BLaER1 treated with 17β-estradiol and CSF1 and Interleukin-3, amounts not matched to agents 10 nM and 100 nM (cell line): ENCODE results near the gene IGHMBP2.
A peak's percentile ranks its signal among the peaks of the same experiment; 100 is the strongest.

ENCODE experiments used
- H3K27ac ChIP-seq, 11 experiments: shearing (Covaris generic); formaldehyde crosslinking; 2 replicates each; pipeline ENCODE4 v1.8.1; 2022
- H3K27me3 ChIP-seq, 11 experiments: shearing (Covaris generic); formaldehyde crosslinking; 2 replicates each; pipeline ENCODE4 v1.8.1; 2022
- H3K36me3 ChIP-seq, 11 experiments: shearing (Covaris generic); formaldehyde crosslinking; 2 replicates each; pipeline ENCODE4 v1.8.1; 2022
- H3K4me1 ChIP-seq, 10 experiments: shearing (Covaris generic); formaldehyde crosslinking; 2 replicates each; pipeline ENCODE4 v1.8.1; 2022
- H3K4me2 ChIP-seq, 11 experiments: shearing (Covaris generic); formaldehyde crosslinking; 2 replicates each; pipeline ENCODE4 v1.8.1; 2022
- H3K4me3 ChIP-seq, 10 experiments: shearing (Covaris generic); formaldehyde crosslinking; 2 replicates each; pipeline ENCODE4 v1.8.1; 2022
- H3K9ac ChIP-seq, 11 experiments: shearing (Covaris generic); formaldehyde crosslinking; 2 replicates each; pipeline ENCODE4 v1.8.1; 2022
- H3K9me3 ChIP-seq, 11 experiments: shearing (Covaris generic); formaldehyde crosslinking; replicated peaks in 1 of 11; 2 replicates each; pipeline ENCODE4 v1.8.1; 2022
- H4K20me1 ChIP-seq, 11 experiments: shearing (Covaris generic); formaldehyde crosslinking; 2 replicates each; pipeline ENCODE4 v1.8.1; 2022
- Cebpa-rat ChIP-seq, 11 experiments: shearing (Covaris generic); IDR thresholded peaks; 2 replicates each; pipeline ENCODE4 v1.8.1; 2022

IGHMBP2 gene

GRCh38 chr11:68980776-68981065 lies 77.0 kb downstream of the IGHMBP2 start, which contains the start of gene MRGPRD:
TSS of gene MRGPRD (minus strand) at chr11:68980986. CDS start at chr11:68980986, 0 bp downstream.
- Histone ChIP-seq H3K4me2 (peak within 1 kb of the TSS; percentile 58 to 97 (median 93)), H3K27me3 (peaks cover 0 to 25% (median 18%) of the 10 kb centered on the region in 11 experiments; a peak in 15 of 22 replicates), H3K9me3 (peaks cover 7 to 12% (median 9%) of the 10 kb centered on the region in 11 experiments; a peak in 21 of 22 replicates), H3K27ac (0 out of 22 replicates have a peak within 1 kb of the TSS, but pooled peaks of 1 of the 11 experiments have one; percentile 24), H3K4me1 (peaks cover 21 to 36% (median 33%) of the 10 kb centered on the region in 10 experiments), H3K4me3 (peak within 1 kb of the TSS in 8 of 10 experiments; percentile 9 to 55 (median 42); a peak in 10 of 20 replicates), H3K36me3 (no peaks in the 10 kb centered on the region), H3K9ac (peak within 1 kb of the TSS in 1 of 11 experiments; percentile 22; a peak in 2 of 22 replicates), H4K20me1 (peaks cover 0 to 37% (median 8%) of the 10 kb centered on the region in 11 experiments; a peak in 9 of 22 replicates)
- TF ChIP-seq Cebpa-rat (IDR thresholded peaks at IDR 0.05), result no peak

GRCh38 chr11:68982134-68982533 lies 78.4 kb downstream of the IGHMBP2 start:
- peaks cover 0 to 24% (median 18%) of the 10 kb centered on the region in 11 experiments; a peak in 14 of 22 replicates for H3K27me3 ChIP-seq
- H3K36me3 ChIP-seq, result no peaks in the 10 kb centered on the region
- H3K9me3 ChIP-seq, result peaks cover 7 to 23% (median 14%) of the 10 kb centered on the region in 11 experiments
- no peak overlapping the region for H3K9ac ChIP-seq
- H3K4me1 ChIP-seq, result peaks cover 21 to 36% (median 33%) of the 10 kb centered on the region in 10 experiments
- H4K20me1 ChIP-seq, result peaks cover 0 to 37% (median 8%) of the 10 kb centered on the region in 11 experiments; a peak in 9 of 22 replicates
- no peak overlapping the region for H3K4me3 ChIP-seq
- no peak overlapping the region for H3K4me2 ChIP-seq
- no peak overlapping the region for H3K27ac ChIP-seq
- TF ChIP-seq Cebpa-rat (IDR thresholded peaks at IDR 0.05), result no peak

GRCh38 chr11:68983801-68984200 lies 80.1 kb downstream of the IGHMBP2 start:
- Histone ChIP-seq H3K27me3 (peaks cover 0 to 17% (median 5%) of the 10 kb centered on the region in 11 experiments; a peak in 9 of 22 replicates), H3K4me2 (no peak overlapping the region), H3K36me3 (no peaks in the 10 kb centered on the region), H4K20me1 (peaks cover 0 to 22% (median 6%) of the 10 kb centered on the region in 11 experiments; a peak in 9 of 22 replicates), H3K27ac (no peak overlapping the region), H3K4me1 (peaks cover 18 to 22% (median 21%) of the 10 kb centered on the region in 10 experiments), H3K4me3 (no peak overlapping the region), H3K9ac (no peak overlapping the region), H3K9me3 (peaks cover 7 to 25% (median 17%) of the 10 kb centered on the region in 11 experiments)
- no peak for TF ChIP-seq Cebpa-rat (IDR thresholded peaks at IDR 0.05)

GRCh38 chr11:68987211-68987610 lies 83.5 kb downstream of the IGHMBP2 start:
- Histone ChIP-seq H3K9me3 (peaks cover 2 to 17% (median 12%) of the 10 kb centered on the region in 11 experiments), H3K27me3 (no peaks in the 10 kb centered on the region), H3K9ac (no peak overlapping the region), H4K20me1 (no peaks in the 10 kb centered on the region), H3K4me2 (no peak overlapping the region), H3K4me3 (no peak overlapping the region), H3K36me3 (no peaks in the 10 kb centered on the region), H3K27ac (no peak overlapping the region), H3K4me1 (no peaks in the 10 kb centered on the region)
- TF ChIP-seq Cebpa-rat (IDR thresholded peaks at IDR 0.05), result no peak

- Histone ChIP-seq H3K27ac (no peak overlapping the region), H3K9ac (no peak overlapping the region), H4K20me1 (no peaks in the 10 kb centered on the region), H3K4me2 (no peak overlapping the region), H3K4me3 (no peak overlapping the region), H3K36me3 (no peaks in the 10 kb centered on the region), H3K9me3 (peaks cover 0 to 12% (median 8%) of the 10 kb centered on the region in 11 experiments; a peak in 10 of 22 replicates), H3K4me1 (no peaks in the 10 kb centered on the region), H3K27me3 (no peaks in the 10 kb centered on the region)
- no peak for TF ChIP-seq Cebpa-rat (IDR thresholded peaks at IDR 0.05)
Observed at GRCh38 chr11:68988491-68988890, 84.8 kb downstream of the IGHMBP2 start.
